LNCAP (cell line): ENCODE measurements around the gene TRPV4.

ENCODE experiments used
- CTCF ChIP-seq: fragments of 450-650 bp; IDR thresholded peaks from 2 replicates; pipeline ENCODE4 v1.5.1; 2017; ENCODE audit warnings: mild to moderate bottlenecking

TRPV4 gene

GRCh38 chr12:109833307-109834189 is at the start of gene TRPV4:
TRPV4 (minus strand) TSS chr12:109833398; CDS start chr12:109814796, 18,602 bp downstream.
- TF ChIP-seq CTCF = no peak

- no peak for TF ChIP-seq CTCF
Measured at GRCh38 chr12:109881752-109882151, 48.6 kb upstream of the TRPV4 start.

- no peak for TF ChIP-seq CTCF
Measured at GRCh38 chr12:109880938-109881337, 47.7 kb upstream of the TRPV4 start.

GRCh38 chr12:109880043-109880931 is 47.1 kb upstream of the TRPV4 start, which contains the start of gene GLTP:
GLTP (minus strand) TSS chr12:109880541; CDS start chr12:109880374, 167 bp downstream.
- TF ChIP-seq CTCF = peak; percentile 91

GRCh38 chr12:109879351-109880042 is 46.3 kb upstream of the TRPV4 start:
- TF ChIP-seq CTCF = no peak

GRCh38 chr12:109878749-109879148 is 45.6 kb upstream of the TRPV4 start:
- no peak for TF ChIP-seq CTCF

- TF ChIP-seq CTCF = no peak
Measured at GRCh38 chr12:109878247-109878625, 45.0 kb upstream of the TRPV4 start.
